Fibroblast of upper back skin (primary cell): Measurements from ENCODE around the gene BUD23.
"Not testable (repeated sequence)": the region's sequence is repeated elsewhere in the genome, so short reads cannot be mapped to it uniquely, and the experiment has no call there.

Experiments used
- DNase-seq: peaks from one replicate; pipeline ENCODE4 v3.0.0-alpha.2; 2013

Gene BUD23

DNA sequence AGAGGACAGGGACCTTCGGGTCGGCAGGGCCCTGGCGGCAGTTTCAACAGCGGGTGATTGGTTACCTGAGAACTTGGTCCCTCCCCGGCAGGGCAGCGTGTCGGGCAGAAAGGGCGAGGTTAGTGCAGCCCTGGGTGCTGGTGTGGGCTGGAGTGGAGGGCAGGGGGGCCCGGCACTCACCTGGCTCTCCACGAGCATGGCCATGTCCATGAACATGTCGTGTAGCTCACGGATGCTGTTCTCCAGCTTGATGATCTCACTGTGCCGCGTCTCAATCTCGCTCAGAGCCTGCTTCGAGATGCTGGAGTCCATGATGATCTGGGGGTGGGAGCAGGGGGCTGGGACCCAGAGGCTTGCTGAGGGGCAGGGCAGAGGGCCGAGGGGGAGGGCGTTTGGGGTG lies 19.3 kb downstream of the BUD23 start:
- DNase-seq, result no peak

DNA sequence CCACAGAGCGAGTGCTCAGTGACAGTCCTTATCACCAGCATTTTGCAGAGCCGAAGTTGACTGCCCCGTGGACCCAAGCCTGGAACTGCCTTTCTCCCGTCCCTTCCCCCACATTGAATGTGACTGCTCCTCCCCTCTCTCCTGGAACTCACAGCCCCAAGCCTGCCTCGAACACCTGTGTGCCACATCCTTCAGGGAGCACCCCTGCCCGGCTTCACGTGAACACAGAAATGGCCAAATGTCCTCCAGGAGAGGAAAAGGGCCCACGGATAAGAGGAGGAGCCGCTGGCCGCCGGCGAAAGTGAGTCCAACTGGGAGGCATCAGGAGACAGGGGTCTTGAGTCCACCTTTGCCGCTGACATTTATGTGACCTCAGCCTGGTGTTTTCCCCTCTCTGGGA lies 19.8 kb downstream of the BUD23 start:
- DNase-seq, result no peak

DNA sequence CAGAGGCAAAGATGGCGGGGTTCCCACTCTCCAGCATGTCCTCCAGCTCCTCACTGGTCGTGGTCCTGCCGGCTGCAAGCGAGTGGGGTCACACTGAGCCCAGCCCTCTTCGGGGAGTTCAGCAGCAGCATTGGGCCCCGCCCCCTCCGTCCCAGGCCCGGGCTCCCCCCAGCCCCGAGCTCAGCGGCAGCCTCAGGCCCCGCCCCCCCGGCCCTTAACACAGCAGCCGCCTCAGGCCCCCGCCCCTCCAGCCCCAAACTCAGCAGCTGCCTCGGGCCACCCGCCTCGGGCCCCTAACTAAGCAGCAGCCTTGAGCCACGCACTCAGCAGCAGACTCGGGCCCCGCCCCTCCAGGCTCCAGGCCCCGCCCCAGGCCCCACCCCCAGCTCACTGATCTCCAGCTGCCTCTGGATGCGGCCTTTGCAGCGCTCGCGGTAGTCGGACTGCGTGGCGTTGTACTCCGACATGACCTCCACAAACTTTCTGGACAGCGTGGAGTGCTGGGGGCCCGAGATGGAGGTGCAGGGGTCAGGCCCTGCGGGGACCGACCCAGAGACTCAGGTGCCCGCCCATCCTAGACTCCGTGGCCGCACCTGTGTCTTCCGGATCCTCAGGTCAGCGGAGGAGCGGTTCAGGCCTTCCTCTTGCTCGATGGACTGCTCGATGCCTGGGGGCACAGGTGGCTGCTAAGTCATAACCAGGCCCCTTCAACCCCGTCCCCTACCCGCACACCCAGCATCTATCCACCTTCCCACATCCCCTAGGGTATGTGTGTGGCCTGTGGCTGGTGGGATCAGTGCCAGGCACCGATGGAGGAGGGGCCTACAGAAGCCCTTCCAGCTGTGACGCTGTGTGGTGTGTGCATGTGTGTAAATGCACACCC lies 20.6 kb downstream of the BUD23 start:
- DNase-seq, result peak; percentile 70

DNA sequence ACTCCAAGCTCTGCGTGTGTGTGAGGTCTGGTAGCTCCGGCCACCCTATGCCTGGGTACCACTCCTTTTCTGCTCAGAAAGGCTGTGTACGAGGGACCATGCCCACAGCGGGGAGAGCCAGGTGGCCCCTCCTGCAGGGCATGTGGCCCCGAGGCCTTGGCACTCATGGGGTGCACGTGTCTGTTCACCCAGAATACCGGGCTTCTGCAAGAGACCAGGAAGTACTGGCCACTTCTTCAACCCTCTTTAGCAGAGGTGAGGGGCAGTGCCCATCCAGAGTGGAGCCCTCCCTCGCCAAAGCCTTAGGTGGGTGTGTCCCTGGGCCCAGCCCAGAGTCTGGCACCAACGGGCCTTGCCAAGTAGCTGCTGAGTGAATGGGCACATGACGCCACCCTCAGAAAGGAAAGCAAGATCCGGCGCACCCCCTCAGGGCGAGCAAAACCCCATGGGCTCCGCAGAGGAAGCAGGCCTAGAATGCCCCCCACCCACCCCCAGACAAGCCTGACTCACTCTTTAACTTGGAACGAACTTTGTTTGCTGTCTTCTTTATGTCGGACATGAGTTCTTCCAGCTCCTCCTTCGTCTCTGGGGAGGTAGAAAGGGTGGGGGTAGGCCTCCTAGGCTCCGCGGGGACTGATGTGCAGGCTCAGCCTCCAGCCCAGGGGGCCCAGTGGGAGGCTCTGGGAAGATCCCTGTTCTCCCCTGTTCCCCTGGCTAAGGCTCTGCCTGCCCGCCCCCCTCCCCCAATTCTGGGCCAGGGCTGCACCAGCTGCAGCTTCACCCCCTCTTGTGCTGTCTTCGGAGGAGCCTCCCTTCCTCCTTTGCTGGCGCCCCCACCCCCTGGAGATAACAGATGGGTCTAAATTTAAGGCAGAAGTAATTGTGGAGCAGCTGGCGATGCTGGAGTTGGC lies 21.5 kb downstream of the BUD23 start:
- DNase-seq, result peak; percentile 87

- DNase-seq, result no peak
Observed at GRCh38 chr7:73705551-73705920, 22.1 kb downstream of the BUD23 start.

DNA sequence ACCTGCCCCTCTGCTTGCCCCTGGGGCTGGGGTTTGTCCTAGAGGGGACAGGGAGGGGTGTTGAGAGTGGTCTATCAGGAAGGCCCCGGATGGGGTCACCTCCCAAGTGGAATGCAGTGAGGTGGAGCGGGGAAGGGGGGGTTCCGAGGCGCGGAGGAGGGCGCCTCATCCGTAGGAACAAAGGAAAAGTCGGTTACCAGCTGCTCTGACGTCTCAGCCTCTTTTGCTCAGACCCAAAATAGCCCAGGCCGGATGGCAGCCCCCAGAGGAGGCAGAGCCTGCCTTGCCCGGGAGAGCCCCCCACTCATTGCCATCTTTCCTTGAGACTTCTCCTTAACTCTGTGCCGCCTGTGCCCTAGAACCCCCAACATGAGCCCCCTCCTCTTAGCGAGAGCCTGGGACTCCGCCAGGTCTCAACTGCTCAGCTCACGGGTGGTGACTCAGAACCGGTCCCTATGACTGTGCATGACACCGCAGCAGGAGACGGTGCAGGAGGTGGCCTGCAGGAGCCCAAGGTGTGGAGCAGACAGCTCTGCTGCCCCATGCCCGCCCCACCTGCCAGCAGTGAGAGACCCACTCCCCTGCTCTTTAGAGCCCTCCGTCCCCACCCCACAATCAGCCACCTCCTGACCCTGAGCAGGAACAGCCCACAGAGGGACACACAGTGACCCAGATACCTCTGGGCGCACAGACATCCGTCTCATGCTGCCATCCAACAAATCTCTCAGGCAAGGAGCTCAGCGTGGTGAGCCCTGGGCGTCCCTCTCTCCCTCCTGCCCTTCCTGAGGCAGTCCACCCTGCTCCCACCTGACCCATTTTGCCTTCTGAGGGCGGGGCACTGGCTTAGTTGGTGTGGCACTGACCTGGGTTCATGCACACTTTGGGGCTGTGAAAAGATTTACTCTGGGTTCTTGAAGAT lies 23.0 kb downstream of the BUD23 start:
- peak; percentile 41 for DNase-seq

GRCh38 chr7:73707045-73707631 lies 23.7 kb downstream of the BUD23 start:
- DNase-seq, result peak; percentile 29

DNA sequence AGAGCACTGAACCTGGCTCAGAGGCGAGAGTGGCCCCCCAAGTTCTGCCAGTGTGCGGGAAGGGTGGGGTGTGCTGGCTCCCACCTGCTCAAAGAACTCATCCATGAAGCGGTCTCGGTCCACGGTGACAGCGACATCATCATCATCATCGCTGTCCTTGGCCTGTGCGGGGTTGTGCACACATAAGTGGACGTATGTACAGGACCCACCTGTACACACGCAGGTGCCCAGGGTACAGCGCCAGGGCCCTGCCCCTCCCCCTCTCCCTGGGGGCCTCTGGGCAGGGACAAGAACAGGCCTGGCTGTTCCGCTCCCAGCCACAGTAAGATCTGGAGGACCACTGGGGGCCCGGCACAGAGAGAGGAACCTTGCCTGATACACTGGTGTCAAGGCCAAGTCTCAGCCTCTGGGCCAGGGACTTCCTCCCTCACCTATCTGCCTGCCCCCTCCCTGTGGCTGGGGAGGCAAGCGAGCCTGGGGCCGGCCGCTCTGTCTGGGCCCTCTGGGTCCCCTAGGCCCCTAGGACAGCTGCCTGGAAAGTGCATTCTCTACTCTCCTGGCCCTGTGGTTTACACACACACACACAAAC lies 25.7 kb downstream of the BUD23 start:
- DNase-seq, result no peak

GRCh38 chr7:73712773-73713172 lies 29.4 kb downstream of the BUD23 start:
- DNase-seq, result no peak

GRCh38 chr7:73713319-73713718 lies 29.9 kb downstream of the BUD23 start:
- not testable (repeated sequence) for DNase-seq

- DNase-seq, result peak; percentile 91
Observed at GRCh38 chr7:73715648-73716317, 32.4 kb downstream of the BUD23 start.

- DNase-seq, result no peak
Observed at GRCh38 chr7:73716318-73716890, 33.0 kb downstream of the BUD23 start.

GRCh38 chr7:73717025-73717807 lies 33.8 kb downstream of the BUD23 start:
- DNase-seq, result peak; percentile 38

- DNase-seq, result peak; percentile 87
Observed at GRCh38 chr7:73717991-73718405, 34.6 kb downstream of the BUD23 start.

GRCh38 chr7:73718438-73718881 lies 35.1 kb downstream of the BUD23 start:
- DNase-seq, result no peak

DNA sequence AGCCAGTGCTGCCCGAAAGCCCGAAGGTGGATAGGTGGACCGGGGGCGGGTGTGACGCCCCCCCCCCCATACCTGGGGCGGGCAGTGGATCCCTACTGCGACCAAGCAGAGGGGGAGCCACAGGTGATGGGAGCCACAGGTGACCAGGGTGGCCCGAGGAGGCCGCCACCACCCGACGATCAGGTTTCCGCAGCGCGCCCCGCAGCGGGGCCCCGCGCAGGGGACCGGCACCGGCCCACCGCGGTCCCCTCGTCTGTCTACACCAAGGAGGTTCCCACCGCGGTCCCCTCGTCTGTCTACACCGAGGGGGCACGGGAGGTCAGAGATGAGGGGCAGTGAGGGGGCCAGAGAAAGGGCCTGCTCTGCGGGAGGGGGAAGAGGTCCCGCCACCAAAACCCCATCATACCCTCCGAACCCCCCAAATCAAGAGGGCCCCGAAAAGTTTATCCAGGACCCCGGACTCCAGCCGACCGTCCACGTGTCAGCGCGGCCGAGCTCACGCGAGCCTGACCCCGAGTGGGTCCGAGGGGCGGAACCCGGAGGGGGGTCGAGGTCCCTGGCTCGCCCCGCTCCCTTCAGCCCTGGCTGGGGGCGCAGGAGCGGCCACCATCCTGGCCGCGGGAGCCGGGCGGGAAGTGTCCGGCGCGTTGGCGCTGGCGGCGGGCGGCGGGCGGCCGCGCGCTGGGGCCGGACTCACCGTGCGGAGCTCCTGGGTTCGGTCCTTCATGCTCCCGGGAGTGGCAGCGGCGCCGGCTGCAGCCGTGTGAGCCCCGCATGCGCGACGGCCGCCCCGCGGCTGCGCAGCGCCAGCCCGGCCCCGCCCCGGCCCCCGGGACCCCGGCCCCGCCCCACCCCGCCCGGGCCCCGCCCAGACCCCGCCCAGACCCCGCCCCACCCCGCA lies 35.8 kb downstream of the BUD23 start, which contains the start of gene STX1A:
Gene STX1A (minus strand): TSS at position 765 of the 901 bp plus-strand sequence. CDS start 38 bp downstream, at position 727.
- DNase-seq, result peak; percentile 68

DNA sequence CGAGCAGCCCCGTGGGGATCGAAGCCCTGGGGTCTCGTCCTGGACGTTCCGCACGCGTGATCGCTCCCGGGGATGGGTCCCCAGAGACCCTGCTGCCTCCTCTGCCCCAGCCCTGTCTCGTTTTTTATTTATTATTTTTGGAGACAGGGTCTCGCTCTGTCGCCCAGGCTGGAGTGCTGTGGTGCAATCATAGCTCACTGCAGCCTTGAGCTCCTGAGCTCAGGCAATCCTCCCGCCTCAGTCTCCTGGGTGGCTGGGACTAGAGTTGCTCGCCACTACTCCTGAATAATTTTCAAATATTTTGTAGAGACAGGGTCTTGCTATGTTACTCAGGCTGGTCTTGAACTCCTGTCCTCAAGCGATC lies 36.4 kb downstream of the BUD23 start:
- no peak for DNase-seq

- not testable (repeated sequence) for DNase-seq
Observed at GRCh38 chr7:73720443-73720842, 37.0 kb downstream of the BUD23 start.

- DNase-seq, result no peak
Observed at GRCh38 chr7:73721377-73721817, 38.0 kb downstream of the BUD23 start.
